Right atrium auricular region (tissue), 2 donors: ENCODE measurements around the gene CCNF. TPM values are rescaled to one million over a fixed set of nuclear protein-coding genes. Genes with fewer than 3 reads are reported as not detected.

ENCODE experiments used
- DNase-seq: peaks from one replicate; pipeline ENCODE4 v3.0.0-alpha.2; 2019; ENCODE audit warnings: low spot score
- H3K27ac ChIP-seq, 2 donors: fragments of 200-600 bp; sonication (generic); 1 replicate in 1 of 2; 2 replicates in 1 of 2; pipeline ENCODE4 v1.5.1; 2016 to 2019
- H3K27me3 ChIP-seq, 2 donors: fragments of 200-600 bp; sonication (generic); one replicate each; pipeline versions ENCODE4 v1.5.1 to v1.6.0; 2017 to 2019
- H3K36me3 ChIP-seq: fragments of 200-600 bp; sonication (generic); one replicate; pipeline ENCODE4 v1.5.1; 2016
- H3K4me1 ChIP-seq, 2 donors: fragments of 200-600 bp; sonication (generic); one replicate each; pipeline versions ENCODE4 v1.5.1 to v1.6.0; 2017 to 2019
- H3K4me3 ChIP-seq, 2 donors: fragments of 200-600 bp; sonication (generic); 1 replicate in 1 of 2; 2 replicates in 1 of 2; pipeline ENCODE4 v1.5.1; 2017 to 2019; ENCODE audit warnings: mild to moderate bottlenecking in 1 of 2, moderate library complexity in 1 of 2
- H3K9me3 ChIP-seq, 2 donors: fragments of 200-600 bp; sonication (generic); one replicate each; pipeline ENCODE4 v1.5.1; 2019
- CTCF ChIP-seq, 2 donors: fragments of 200-600 bp; sonication (generic); IDR thresholded peaks; one replicate each; pipeline ENCODE4 v1.5.1; 2019; ENCODE audit warnings: antibody characterized with exemption in 2 of 2
- total RNA-seq, 2 donors: library from RNA; depleted of rRNA; stranded (reverse); fragments of >200 nt; gene quantifications; one replicate each; pipeline ENCODE4 v1.1.0, GENCODE V29; 2016

The CCNF gene
- total RNA-seq, 2 donors from 2014 or later, result 1.4 to 1.7 TPM

DNA sequence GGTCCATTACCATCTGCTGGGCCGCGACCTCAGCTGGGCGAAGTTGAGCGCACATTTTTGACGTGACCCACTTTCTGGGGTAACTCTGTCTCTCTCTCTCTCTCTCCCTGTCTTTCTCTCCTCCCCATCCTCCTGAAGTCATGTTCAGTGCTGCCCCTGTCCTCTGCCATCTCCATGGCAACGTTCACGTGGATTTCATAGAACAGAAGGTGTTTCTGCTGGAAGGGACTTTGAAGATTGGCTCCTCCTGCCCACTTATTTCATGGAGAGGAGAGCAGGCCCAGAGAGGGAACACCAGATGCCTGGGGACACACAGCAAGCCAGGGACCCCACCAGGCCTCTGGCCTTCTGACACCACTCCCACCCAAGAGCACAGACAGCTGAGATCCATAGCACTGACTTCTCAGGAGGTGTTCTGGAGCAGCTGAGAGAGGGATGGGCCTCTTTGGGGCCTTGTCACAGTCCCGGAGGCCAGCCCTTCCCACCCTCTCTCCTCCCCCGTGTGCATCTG, 4.2 kb upstream of the CCNF start:
- Histone ChIP-seq H3K4me3 (no peak overlapping the region), H3K27ac (no peak overlapping the region), H3K9me3 (no peaks in the 10 kb centered on the region), H3K4me1 (peaks cover 0 to 5% of the 10 kb centered on the region in 2 donors), H3K36me3 (no peaks in the 10 kb centered on the region), H3K27me3 (no peaks in the 10 kb centered on the region)
- no peak for DNase-seq
- no peak for TF ChIP-seq CTCF (IDR thresholded peaks at IDR 0.05)

DNA sequence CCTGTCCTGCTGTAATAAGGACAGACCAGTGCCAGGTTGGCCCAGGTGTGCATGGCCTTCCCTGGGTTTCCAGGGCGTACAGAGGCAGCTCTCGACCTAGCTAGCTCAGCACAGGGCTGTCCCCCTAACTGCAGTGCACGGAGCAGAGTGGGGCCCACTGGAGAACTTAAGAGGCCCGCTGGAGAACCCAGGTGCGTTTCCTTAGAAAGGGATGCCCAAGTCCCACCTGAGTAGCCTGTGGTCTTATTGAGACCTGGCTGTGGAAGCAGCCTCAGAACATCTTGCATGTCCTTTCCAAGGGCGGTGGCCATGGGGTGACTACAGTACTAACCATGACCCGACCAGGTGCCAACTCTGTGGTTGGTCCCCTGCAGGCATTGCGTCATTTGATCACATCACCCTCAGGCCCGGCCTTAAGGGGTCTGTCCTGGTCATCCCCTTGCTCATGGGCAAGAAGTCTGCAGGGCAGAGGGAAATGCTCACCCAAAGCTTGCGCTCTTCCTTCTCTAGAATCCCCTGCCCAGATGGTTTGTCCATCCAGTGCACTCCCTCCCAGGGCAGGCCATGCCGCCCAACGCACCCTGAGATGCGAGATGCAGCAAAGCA, 3.3 kb upstream of the CCNF start:
- peaks cover 0 to 11% of the 10 kb centered on the region in 2 donors for H3K4me1 ChIP-seq
- no peaks in the 10 kb centered on the region for H3K27me3 ChIP-seq
- no peak for TF ChIP-seq CTCF (IDR thresholded peaks at IDR 0.05)

DNA sequence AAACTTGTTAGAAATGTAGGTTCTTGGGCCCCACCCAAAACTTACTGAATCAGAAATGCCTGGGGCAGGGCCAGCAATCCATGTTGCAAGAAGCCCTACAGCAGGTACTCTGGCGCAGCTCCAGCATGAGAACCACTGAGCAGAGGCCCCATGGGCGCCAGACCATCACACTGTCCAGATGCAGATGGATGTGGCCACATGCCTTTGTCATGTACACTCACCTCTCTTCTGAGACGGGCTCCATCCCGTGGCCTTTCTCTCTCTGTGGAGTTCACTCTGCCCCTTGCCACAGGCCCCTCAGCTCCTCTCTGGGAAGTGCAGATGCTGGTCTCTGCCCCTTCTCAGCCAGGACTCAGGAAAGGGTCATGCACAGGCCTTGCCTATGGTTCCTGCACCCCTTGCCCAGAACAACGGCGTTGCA, 2.3 kb upstream of the CCNF start:
- Histone ChIP-seq H3K9me3 (no peaks in the 10 kb centered on the region), H3K4me3 (no peak overlapping the region), H3K27ac (no peak overlapping the region), H3K4me1 (peaks cover 0 to 11% of the 10 kb centered on the region in 2 donors), H3K36me3 (no peaks in the 10 kb centered on the region), H3K27me3 (no peaks in the 10 kb centered on the region)
- no peak for DNase-seq
- TF ChIP-seq CTCF (IDR thresholded peaks at IDR 0.05), result no peak

More for the DNA sequence above, 3.3 kb upstream of the CCNF start:
- Histone ChIP-seq H3K27ac (no peak overlapping the region), H3K4me3 (no peak overlapping the region), H3K9me3 (no peaks in the 10 kb centered on the region), H3K36me3 (no peaks in the 10 kb centered on the region)
- no peak for DNase-seq

DNA sequence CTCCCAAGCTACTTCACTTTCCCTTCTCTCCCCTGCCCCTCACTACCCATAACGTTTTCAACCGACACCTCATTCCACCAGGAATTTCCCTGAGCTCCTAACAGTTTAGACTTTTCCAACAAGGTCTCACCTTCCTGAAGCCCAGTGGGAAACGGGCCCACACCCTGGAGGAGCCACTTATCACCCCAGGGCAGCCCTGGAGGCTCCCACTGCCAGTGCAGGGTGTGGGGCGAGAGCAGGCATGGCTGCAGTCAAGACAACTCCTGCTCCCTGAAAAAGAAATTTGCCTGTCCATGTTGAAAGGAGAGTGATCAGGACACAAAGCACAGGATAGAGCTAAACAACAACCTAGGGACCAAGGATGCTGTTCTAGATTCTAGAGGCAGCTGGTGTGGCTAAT, 1.7 kb upstream of the CCNF start:
- Histone ChIP-seq H3K36me3 (no peaks in the 10 kb centered on the region), H3K9me3 (no peaks in the 10 kb centered on the region), H3K4me3 (no peak overlapping the region), H3K4me1 (peaks cover 0 to 11% of the 10 kb centered on the region in 2 donors), H3K27ac (no peak overlapping the region), H3K27me3 (no peaks in the 10 kb centered on the region)
- DNase-seq, result no peak
- no peak for TF ChIP-seq CTCF (IDR thresholded peaks at IDR 0.05)

DNA sequence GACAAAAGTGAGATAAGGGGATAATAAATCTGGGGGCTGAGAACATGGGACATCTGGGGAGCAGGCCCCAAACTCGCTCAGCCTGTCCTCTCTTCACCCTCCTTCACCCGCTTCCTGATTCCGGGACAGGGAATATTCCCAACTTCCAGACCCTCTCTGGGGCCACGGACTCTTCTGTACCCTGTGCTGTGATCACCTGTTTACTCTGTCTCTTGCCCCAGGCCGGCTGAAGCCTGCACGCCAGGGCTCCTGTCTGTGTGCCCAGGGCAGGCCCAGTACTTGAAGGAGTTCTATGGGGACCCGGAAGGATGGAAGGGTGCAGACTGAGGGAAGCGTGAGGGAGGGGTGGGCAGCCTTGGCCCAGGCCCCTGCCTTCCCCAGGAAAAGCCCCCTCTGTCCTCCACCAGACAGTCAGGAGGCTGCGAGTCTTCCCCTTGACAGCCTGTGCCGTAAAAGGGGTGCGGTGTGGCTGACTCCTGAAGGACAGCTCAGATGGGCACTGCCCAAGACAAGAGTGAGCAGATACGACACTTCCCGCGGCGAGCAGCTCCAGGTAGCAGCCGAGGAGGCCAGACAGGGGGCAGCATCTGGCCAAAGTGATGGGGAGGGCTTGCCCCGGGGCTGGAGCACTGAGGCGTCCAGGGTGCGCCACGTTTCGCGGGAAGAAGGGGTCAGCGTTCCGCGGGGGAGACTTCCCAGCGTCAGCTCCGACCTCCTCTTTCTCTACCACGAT, 1.0 kb upstream of the CCNF start:
- H3K27me3 ChIP-seq, result no peaks in the 10 kb centered on the region
- H3K9me3 ChIP-seq, result no peaks in the 10 kb centered on the region
- TF ChIP-seq CTCF (IDR thresholded peaks at IDR 0.05), result peak in 1 of 2 donors; percentile 52
- peaks cover 5% of the 10 kb centered on the region for H3K36me3 ChIP-seq
- H3K27ac ChIP-seq, result peak overlapping the region; percentile 71 to 77
- DNase-seq, result no peak
- H3K4me1 ChIP-seq, result peaks cover 0 to 11% of the 10 kb centered on the region in 2 donors
- H3K4me3 ChIP-seq, result peak overlapping the region; percentile 67 to 75
